Breast epithelium (tissue), 3 donors: ENCODE results near the gene AEN.

Experiments
- POLR2A ChIP-seq: fragments of 450-650 bp; IDR thresholded peaks from one replicate; pipeline ENCODE4 v1.6.1; 2016; ENCODE audit warnings: antibody characterized with exemption, mild to moderate bottlenecking, moderate library complexity
- POLR2AphosphoS5 ChIP-seq, 3 donors: sonication (generic); formaldehyde crosslinking; IDR thresholded peaks; one replicate each; pipeline ENCODE4 v1.6.1; 2017; ENCODE audit warnings: antibody characterized with exemption in 3 of 3
- TF ChIP-seq, protein P1 (sequence below), 3 donors: fragments of 450-650 bp; IDR thresholded peaks; one replicate each; pipeline ENCODE4 v1.5.1; 2016 to 2017; ENCODE audit warnings: antibody characterized with exemption in 3 of 3, mild to moderate bottlenecking in 3 of 3, moderate library complexity in 3 of 3

DNA sequence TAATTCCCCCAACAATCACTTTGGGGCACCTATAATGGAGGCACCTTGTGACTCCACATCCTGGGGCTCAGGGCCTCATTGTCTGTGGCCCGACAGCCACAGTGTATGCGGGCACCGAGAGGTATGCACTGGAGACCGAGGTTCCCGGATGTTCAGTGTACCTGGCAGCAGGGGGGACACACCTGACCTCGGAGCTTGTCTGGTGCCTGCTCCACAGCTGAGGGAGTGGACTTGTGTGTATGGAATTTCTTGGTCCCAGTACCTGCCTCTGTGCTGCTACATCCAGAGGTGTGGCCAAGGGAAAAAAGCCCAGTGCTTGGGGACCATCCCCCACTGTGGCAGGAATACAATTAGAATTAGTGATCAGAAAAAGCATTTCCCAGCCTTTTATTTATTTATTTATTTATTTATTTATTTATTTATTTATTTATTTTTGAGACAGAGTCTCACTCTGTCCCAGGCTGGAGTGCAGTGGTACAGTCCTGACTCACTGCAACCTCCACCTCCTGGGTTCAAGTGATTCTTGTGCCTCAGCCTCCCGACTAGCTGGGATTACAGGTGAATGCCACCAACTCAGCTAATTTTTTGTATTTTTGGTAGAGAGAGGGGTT is 8.8 kb upstream of the AEN start:
- no peak for TF ChIP-seq POLR2A
- TF ChIP-seq, protein P1, sequence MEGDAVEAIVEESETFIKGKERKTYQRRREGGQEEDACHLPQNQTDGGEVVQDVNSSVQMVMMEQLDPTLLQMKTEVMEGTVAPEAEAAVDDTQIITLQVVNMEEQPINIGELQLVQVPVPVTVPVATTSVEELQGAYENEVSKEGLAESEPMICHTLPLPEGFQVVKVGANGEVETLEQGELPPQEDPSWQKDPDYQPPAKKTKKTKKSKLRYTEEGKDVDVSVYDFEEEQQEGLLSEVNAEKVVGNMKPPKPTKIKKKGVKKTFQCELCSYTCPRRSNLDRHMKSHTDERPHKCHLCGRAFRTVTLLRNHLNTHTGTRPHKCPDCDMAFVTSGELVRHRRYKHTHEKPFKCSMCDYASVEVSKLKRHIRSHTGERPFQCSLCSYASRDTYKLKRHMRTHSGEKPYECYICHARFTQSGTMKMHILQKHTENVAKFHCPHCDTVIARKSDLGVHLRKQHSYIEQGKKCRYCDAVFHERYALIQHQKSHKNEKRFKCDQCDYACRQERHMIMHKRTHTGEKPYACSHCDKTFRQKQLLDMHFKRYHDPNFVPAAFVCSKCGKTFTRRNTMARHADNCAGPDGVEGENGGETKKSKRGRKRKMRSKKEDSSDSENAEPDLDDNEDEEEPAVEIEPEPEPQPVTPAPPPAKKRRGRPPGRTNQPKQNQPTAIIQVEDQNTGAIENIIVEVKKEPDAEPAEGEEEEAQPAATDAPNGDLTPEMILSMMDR (IDR thresholded peaks at IDR 0.05), result no peak
- TF ChIP-seq POLR2AphosphoS5 (IDR thresholded peaks at IDR 0.05), result no peak
